Measurements from ENCODE around the gene IGFL2. TPM values are rescaled to one million over a fixed set of nuclear protein-coding genes. Genes with fewer than 3 reads are reported as not detected.
"Not testable (repeated sequence)": the region's sequence is repeated elsewhere in the genome, so short reads cannot be mapped to it uniquely, and the experiment has no call there.

Gene IGFL2
- under 1 TPM in 1 of 4 donors, not detected in 3; 0.61 TPM for total RNA-seq

DNA sequence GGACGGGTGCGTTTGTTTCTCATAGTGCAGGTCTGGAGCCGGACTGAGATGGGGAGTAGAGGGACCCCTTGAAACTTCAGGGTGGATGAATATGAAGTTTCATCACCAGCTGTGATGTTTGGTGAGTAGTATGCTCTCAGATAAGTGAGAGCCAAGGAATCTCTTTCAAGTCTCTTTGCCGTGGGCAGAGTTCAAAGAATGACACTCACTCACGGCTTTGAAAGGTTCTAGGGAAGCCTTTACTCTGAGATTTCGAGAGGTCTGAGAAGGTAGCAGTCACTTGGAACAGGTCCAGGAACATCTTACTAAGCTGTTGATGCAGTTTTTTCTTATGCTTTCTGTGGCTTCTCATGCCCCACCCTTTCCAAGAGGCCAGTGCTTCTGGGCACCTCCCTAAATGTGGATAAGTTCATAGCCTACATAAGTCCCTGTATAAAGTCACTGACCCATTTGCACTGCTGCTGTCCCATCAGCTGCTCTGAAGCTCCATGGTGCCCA is at the start of gene IGFL2:
Gene IGFL2, plus strand, starts transcription at position 448 of the 498 bp plus-strand sequence. Its CDS starts 41 bp downstream, at position 489.
- Histone ChIP-seq H3K27ac (no peak within 1 kb of the TSS), H3K36me3 (no peaks in the 10 kb centered on the region), H3K9me3 (no peaks in the 10 kb centered on the region), H3K4me3 (no peak within 1 kb of the TSS), H3K4me1 (no peaks in the 10 kb centered on the region), H3K27me3 (no peaks in the 10 kb centered on the region)
- intact Hi-C loops (cut with DNase I; ENCODE audit: low total_unique reads) = no loop called here
- TF ChIP-seq, protein P1, sequence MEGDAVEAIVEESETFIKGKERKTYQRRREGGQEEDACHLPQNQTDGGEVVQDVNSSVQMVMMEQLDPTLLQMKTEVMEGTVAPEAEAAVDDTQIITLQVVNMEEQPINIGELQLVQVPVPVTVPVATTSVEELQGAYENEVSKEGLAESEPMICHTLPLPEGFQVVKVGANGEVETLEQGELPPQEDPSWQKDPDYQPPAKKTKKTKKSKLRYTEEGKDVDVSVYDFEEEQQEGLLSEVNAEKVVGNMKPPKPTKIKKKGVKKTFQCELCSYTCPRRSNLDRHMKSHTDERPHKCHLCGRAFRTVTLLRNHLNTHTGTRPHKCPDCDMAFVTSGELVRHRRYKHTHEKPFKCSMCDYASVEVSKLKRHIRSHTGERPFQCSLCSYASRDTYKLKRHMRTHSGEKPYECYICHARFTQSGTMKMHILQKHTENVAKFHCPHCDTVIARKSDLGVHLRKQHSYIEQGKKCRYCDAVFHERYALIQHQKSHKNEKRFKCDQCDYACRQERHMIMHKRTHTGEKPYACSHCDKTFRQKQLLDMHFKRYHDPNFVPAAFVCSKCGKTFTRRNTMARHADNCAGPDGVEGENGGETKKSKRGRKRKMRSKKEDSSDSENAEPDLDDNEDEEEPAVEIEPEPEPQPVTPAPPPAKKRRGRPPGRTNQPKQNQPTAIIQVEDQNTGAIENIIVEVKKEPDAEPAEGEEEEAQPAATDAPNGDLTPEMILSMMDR (IDR thresholded peaks at IDR 0.05) = no peak
- TF ChIP-seq POLR2A (IDR thresholded peaks at IDR 0.05) = no peak
- DNase-seq = no peak

- H3K27me3 ChIP-seq = no peaks in the 10 kb centered on the region
- H3K36me3 ChIP-seq = no peaks in the 10 kb centered on the region
- TF ChIP-seq, protein P1 (IDR thresholded peaks at IDR 0.05) = no peak
- TF ChIP-seq POLR2A (IDR thresholded peaks at IDR 0.05) = no peak
- H3K4me1 ChIP-seq = no peaks in the 10 kb centered on the region
- no peak for DNase-seq
- no peaks in the 10 kb centered on the region for H3K9me3 ChIP-seq
- no peak overlapping the region for H3K27ac ChIP-seq
- H3K4me3 ChIP-seq = no peak overlapping the region
- intact Hi-C loops (cut with DNase I; ENCODE audit: low total_unique reads) = no loop called here
These were observed 47.7 kb upstream of the IGFL2 start for GRCh38 chr19:46100344-46100743.

DNA sequence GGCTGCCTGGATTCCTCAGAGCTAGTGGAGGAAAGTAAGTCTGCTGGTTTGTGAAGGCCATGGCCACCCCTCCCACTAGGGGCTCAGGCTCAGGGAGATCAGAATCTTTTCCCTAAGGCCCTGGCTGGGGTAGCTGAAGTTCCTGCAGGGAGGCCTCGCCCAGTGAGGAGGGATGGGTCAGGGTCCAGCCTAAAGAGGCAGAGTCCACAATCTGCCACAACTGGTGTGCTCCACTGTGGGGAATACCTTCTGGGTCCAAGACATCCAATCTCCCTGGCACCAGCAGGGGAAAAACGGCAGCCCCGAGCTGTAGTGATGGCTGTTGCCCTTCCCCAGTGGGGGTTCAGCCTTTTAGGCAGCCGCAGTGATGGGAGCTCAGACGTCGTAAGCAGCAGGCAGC is 46.7 kb upstream of the IGFL2 start:
- H3K27me3 ChIP-seq = no peaks in the 10 kb centered on the region
- no peak for TF ChIP-seq POLR2A (IDR thresholded peaks at IDR 0.05)
- TF ChIP-seq, protein P1 (IDR thresholded peaks at IDR 0.05) = no peak
- H3K36me3 ChIP-seq = no peaks in the 10 kb centered on the region
- H3K4me1 ChIP-seq = no peaks in the 10 kb centered on the region
- H3K9me3 ChIP-seq = no peaks in the 10 kb centered on the region
- intact Hi-C loops (cut with DNase I; ENCODE audit: low total_unique reads) = no loop called here
- no peak overlapping the region for H3K4me3 ChIP-seq
- no peak overlapping the region for H3K27ac ChIP-seq
- DNase-seq = no peak

- DNase-seq; H3K27ac ChIP-seq; H3K9me3 ChIP-seq; H3K4me3 ChIP-seq; H3K27me3 ChIP-seq; intact Hi-C loops (cut with DNase I; ENCODE audit: low total_unique reads); H3K36me3 ChIP-seq; H3K4me1 ChIP-seq: not testable (repeated sequence)
These were observed 45.7 kb upstream of the IGFL2 start for GRCh38 chr19:46102333-46102732.

- TF ChIP-seq, protein P1 (IDR thresholded peaks at IDR 0.05) = no peak
- TF ChIP-seq POLR2A (IDR thresholded peaks at IDR 0.05) = no peak
- Histone ChIP-seq H3K36me3 (no peaks in the 10 kb centered on the region), H3K27ac (no peak overlapping the region), H3K27me3 (no peaks in the 10 kb centered on the region), H3K4me3 (no peak overlapping the region), H3K9me3 (no peaks in the 10 kb centered on the region), H3K4me1 (no peaks in the 10 kb centered on the region)
- DNase-seq = no peak
- intact Hi-C loops (cut with DNase I; ENCODE audit: low total_unique reads) = no loop called here
These were observed 40.7 kb upstream of the IGFL2 start for GRCh38 chr19:46107371-46107770.

- intact Hi-C loops (cut with DNase I; ENCODE audit: low total_unique reads) = no loop called here
- no peak for DNase-seq
- H3K27ac ChIP-seq = peak overlapping the region in 1 of 2 donors; percentile 16
- H3K27me3 ChIP-seq = no peaks in the 10 kb centered on the region
- TF ChIP-seq POLR2A (IDR thresholded peaks at IDR 0.05) = no peak
- TF ChIP-seq, protein P1 (IDR thresholded peaks at IDR 0.05) = no peak
- no peaks in the 10 kb centered on the region for H3K36me3 ChIP-seq
- no peaks in the 10 kb centered on the region for H3K4me1 ChIP-seq
- no peak overlapping the region for H3K4me3 ChIP-seq
- no peaks in the 10 kb centered on the region for H3K9me3 ChIP-seq
These were observed 38.2 kb upstream of the IGFL2 start for GRCh38 chr19:46109876-46110275.
